Lower leg skin (tissue), 3 donors: Measurements from ENCODE around the gene NF1.

Source experiments
- CTCF ChIP-seq, 3 donors: fragments of 450-650 bp; IDR thresholded peaks; one replicate each; pipeline ENCODE4 v1.5.1; 2016; ENCODE audit warnings: antibody characterized with exemption in 3 of 3, mild to moderate bottlenecking in 3 of 3, moderate library complexity in 2 of 3
- POLR2A ChIP-seq, 2 donors: fragments of 450-650 bp; IDR thresholded peaks; one replicate each; pipeline ENCODE4 v1.6.1; 2016 to 2017; ENCODE audit warnings: antibody characterized with exemption in 2 of 2, mild to moderate bottlenecking in 1 of 2, moderate library complexity in 1 of 2

- TF ChIP-seq CTCF (IDR thresholded peaks at IDR 0.05) = no peak
- TF ChIP-seq POLR2A (IDR thresholded peaks at IDR 0.05) = no peak
Measured at GRCh38 chr17:31296142-31296541, 201.4 kb downstream of the NF1 start.
